Measurements from ENCODE around the gene CMTM7. TPM values are rescaled to one million over a fixed set of nuclear protein-coding genes. Genes with fewer than 3 reads are reported as not detected.
"Not testable (repeated sequence)": the region's sequence is repeated elsewhere in the genome, so short reads cannot be mapped to it uniquely, and the experiment has no call there.

CMTM7 gene
- total RNA-seq, 1 donor from 2014 or later, result 71.4 TPM

DNA sequence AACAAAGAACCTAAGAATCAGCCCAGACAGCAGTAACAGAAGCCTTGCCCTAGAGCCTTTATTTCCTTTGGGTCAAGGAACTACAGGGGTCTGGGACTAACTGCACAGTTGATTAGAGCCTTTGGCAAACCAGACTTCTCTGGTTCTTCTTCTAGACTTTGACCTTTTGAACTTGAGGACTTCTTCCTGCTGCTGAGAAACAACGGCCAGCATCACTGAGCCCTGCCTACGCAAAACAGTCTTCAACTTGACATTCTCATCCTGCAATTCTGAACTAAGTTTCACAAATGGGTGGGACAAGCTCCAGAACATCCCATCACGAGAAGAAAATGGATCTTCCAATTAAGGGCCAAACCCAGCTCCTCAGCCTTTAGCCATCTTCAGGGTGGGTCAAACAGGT lies 79.6 kb downstream of the CMTM7 start:
- H3K4me3 ChIP-seq (ENCODE audit: low read depth, low read length), result no peak overlapping the region
- TF ChIP-seq, protein P1, sequence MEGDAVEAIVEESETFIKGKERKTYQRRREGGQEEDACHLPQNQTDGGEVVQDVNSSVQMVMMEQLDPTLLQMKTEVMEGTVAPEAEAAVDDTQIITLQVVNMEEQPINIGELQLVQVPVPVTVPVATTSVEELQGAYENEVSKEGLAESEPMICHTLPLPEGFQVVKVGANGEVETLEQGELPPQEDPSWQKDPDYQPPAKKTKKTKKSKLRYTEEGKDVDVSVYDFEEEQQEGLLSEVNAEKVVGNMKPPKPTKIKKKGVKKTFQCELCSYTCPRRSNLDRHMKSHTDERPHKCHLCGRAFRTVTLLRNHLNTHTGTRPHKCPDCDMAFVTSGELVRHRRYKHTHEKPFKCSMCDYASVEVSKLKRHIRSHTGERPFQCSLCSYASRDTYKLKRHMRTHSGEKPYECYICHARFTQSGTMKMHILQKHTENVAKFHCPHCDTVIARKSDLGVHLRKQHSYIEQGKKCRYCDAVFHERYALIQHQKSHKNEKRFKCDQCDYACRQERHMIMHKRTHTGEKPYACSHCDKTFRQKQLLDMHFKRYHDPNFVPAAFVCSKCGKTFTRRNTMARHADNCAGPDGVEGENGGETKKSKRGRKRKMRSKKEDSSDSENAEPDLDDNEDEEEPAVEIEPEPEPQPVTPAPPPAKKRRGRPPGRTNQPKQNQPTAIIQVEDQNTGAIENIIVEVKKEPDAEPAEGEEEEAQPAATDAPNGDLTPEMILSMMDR (conservative IDR thresholded peaks at IDR 0.05; ENCODE audit: low read depth, low read length), result no peak
- DNase-seq (ENCODE audit: low read depth), result no peak

DNA sequence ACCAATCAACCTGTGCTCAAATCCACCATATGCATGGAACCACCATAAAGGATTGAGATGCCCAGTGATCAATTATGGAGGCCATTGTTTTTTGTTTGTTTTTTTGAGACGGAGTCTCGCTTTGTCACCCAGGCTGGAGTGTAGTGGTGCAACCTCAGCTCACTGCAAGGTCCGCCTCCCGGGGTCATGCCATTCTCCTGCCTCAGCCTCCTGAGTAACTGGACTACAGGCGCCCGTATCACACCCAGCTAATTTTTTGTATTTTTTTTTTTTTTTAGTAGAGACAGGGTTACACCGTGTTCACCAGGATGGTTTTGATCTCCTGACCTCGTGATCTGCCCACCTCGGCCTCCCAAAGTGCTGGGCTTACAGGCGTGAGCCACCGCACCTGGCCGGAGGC lies 80.5 kb downstream of the CMTM7 start:
- H3K4me3 ChIP-seq (ENCODE audit: low read depth, low read length); DNase-seq (ENCODE audit: low read depth): not testable (repeated sequence)

DNA sequence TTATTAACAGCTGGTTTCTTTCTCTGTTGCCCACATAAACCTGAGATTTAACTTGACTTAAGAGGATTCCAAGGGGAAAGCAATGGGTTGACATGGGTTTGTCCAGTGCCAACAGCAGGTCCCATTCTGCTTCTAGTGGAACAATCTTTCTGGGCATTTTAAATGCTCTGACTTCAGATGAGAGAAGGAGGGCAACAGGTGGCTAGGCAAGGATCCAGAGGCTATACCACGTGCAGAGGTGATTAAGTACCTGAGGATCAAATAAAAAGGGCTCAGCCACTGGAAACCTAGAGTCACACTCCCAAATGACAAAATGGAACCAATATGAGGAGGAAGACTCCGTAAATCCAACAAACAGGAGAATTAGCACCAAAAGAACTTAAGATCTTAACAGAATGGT lies 82.5 kb downstream of the CMTM7 start:
- TF ChIP-seq, protein P1 (conservative IDR thresholded peaks at IDR 0.05; ENCODE audit: low read depth, low read length), result no peak
- no peak overlapping the region for H3K4me3 ChIP-seq (ENCODE audit: low read depth, low read length)
- no peak for DNase-seq (ENCODE audit: low read depth)

DNA sequence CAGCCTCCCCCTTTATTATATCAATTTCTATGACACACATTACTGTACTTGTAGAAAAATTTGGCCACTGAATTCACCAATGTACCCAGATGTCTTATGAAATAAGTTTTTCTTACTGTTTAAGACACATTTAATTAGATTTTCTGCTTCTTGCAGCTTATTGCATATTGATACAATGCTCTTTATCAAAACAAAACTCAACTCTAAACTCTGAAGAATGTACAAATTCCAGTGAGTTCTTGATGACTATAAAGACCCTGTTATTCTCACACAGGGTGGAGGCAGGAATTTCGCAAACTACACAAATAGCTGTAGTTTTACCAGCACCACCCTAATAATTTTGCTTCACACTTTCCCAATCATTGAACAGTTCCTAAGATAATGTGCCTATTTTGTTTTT lies 89.0 kb downstream of the CMTM7 start:
- TF ChIP-seq, protein P1 (conservative IDR thresholded peaks at IDR 0.05; ENCODE audit: low read depth, low read length), result no peak
- DNase-seq (ENCODE audit: low read depth), result no peak
- no peak overlapping the region for H3K4me3 ChIP-seq (ENCODE audit: low read depth, low read length)

DNA sequence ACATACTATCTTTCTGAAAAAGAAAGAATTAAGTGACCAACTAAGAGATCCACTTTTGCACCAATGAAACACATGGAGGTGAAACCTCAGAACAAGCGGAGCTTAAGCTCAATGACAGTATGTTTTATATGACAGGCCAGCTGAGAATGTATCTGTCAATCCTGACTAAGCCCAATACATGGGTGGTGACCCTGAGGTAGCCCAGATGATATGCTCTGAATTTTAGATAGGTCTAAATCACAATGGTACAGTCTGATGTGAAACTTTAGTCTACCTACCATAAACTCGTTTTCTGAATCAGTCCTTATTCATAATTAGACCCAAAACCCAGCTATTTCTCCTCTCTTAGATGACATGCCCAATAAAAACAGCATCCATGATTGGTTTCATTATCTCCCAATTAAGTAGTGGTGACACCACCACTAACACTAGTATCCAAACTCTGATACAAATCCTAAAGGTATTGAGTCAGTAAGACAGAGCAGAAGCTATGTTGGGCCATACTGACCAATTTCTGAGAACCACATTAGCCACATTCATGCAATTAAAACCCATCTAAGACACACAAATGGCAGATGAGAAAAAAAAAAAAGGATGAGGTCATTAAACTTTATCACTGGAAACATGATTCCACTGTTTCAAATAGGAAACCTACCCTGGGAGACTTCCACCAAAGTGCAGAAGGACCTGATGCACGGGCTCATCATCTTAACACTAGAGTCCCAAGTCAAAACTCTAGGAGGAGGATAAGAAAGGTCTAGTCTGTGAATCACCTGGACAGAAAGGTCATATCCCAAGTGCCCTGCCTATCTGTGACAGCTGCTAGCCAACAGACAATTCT lies 90.4 kb downstream of the CMTM7 start:
- TF ChIP-seq, protein P1 (conservative IDR thresholded peaks at IDR 0.05; ENCODE audit: low read depth, low read length), result no peak
- DNase-seq (ENCODE audit: low read depth), result no peak
- H3K4me3 ChIP-seq (ENCODE audit: low read depth, low read length), result no peak overlapping the region

DNA sequence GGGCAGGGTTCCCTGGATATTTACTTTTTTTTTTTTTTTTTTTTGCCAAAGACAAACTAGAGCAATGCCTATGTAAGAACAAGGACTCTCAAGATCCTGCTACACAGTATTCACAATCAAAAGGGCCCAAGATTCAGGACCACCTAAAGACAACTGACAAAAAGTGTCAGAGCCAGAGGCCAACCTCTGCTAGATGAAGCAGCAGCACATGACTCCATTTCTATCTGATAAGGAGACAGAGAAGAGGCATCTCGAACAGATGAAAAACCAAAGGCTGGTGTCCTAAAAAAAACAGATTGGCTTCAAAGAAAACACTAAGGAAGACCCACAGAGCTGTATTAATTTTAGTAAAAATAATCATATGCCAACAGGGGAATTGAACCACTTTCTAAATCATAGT lies 91.0 kb downstream of the CMTM7 start:
- DNase-seq (ENCODE audit: low read depth), result no peak
- TF ChIP-seq, protein P1 (conservative IDR thresholded peaks at IDR 0.05; ENCODE audit: low read depth, low read length), result no peak

DNA sequence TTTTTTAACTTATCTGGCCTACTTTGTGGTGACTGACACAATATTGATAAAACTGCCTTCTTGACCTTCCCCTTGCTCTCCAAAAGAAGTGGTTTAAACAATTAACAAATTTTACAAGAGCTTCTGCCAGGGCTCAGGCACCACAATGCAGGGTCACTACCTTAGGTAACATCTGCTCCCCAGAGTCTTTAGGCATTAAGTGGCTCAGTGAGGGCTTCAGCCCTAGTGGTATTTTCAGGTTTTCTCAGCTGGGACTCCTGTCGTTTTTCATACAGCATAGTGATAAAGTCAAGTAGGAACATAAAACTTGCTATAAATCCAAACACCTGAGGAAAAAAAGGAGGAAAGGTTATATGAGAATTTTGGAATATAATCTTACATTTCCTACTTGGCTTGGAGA lies 92.1 kb downstream of the CMTM7 start:
- no peak for DNase-seq (ENCODE audit: low read depth)
- no peak overlapping the region for H3K4me3 ChIP-seq (ENCODE audit: low read depth, low read length)
- TF ChIP-seq, protein P1 (conservative IDR thresholded peaks at IDR 0.05; ENCODE audit: low read depth, low read length), result no peak

More for the DNA sequence above, 91.0 kb downstream of the CMTM7 start:
- no peak overlapping the region for H3K4me3 ChIP-seq (ENCODE audit: low read depth, low read length)

All from epithelial cell of proximal tubule (primary cell).